Measurements from ENCODE around the gene TRAPPC4.
A peak's percentile ranks its signal among the peaks of the same experiment; 100 is the strongest.

GRCh38 chr11:118980191-118980881, 38.2 kb upstream of the TRAPPC4 start:
- TF ChIP-seq POLR2AphosphoS5 (IDR thresholded peaks at IDR 0.05; ENCODE audit: low read depth) (no peak), CTCF (IDR thresholded peaks at IDR 0.05; ENCODE audit: insufficient read depth, low read length) (no peak), REST (IDR thresholded peaks at IDR 0.05; ENCODE audit: insufficient replicate concordance, low read depth) (no peak), SPI1 (IDR thresholded peaks at IDR 0.05; ENCODE audit: borderline replicate concordance, low read depth) (peak; percentile 88)

Data from HL-60 (cell line).